BLaER1 treated with 17β-estradiol and CSF1 and Interleukin-3, amounts not matched to agents 10 nM and 100 nM (cell line): ENCODE results near the gene AKT1.

Experiments used
- H3K27ac ChIP-seq, 11 experiments: shearing (Covaris generic); formaldehyde crosslinking; 2 replicates each; pipeline ENCODE4 v1.8.1; 2022
- H3K27me3 ChIP-seq, 11 experiments: shearing (Covaris generic); formaldehyde crosslinking; 2 replicates each; pipeline ENCODE4 v1.8.1; 2022
- H3K36me3 ChIP-seq, 11 experiments: shearing (Covaris generic); formaldehyde crosslinking; 2 replicates each; pipeline ENCODE4 v1.8.1; 2022
- H3K4me1 ChIP-seq, 10 experiments: shearing (Covaris generic); formaldehyde crosslinking; 2 replicates each; pipeline ENCODE4 v1.8.1; 2022
- H3K4me2 ChIP-seq, 11 experiments: shearing (Covaris generic); formaldehyde crosslinking; 2 replicates each; pipeline ENCODE4 v1.8.1; 2022
- H3K4me3 ChIP-seq, 10 experiments: shearing (Covaris generic); formaldehyde crosslinking; 2 replicates each; pipeline ENCODE4 v1.8.1; 2022
- H3K9ac ChIP-seq, 11 experiments: shearing (Covaris generic); formaldehyde crosslinking; 2 replicates each; pipeline ENCODE4 v1.8.1; 2022
- H3K9me3 ChIP-seq, 11 experiments: shearing (Covaris generic); formaldehyde crosslinking; replicated peaks in 1 of 11; 2 replicates each; pipeline ENCODE4 v1.8.1; 2022
- H4K20me1 ChIP-seq, 11 experiments: shearing (Covaris generic); formaldehyde crosslinking; 2 replicates each; pipeline ENCODE4 v1.8.1; 2022
- Cebpa-rat ChIP-seq, 11 experiments: shearing (Covaris generic); IDR thresholded peaks; 2 replicates each; pipeline ENCODE4 v1.8.1; 2022

The AKT1 gene

DNA sequence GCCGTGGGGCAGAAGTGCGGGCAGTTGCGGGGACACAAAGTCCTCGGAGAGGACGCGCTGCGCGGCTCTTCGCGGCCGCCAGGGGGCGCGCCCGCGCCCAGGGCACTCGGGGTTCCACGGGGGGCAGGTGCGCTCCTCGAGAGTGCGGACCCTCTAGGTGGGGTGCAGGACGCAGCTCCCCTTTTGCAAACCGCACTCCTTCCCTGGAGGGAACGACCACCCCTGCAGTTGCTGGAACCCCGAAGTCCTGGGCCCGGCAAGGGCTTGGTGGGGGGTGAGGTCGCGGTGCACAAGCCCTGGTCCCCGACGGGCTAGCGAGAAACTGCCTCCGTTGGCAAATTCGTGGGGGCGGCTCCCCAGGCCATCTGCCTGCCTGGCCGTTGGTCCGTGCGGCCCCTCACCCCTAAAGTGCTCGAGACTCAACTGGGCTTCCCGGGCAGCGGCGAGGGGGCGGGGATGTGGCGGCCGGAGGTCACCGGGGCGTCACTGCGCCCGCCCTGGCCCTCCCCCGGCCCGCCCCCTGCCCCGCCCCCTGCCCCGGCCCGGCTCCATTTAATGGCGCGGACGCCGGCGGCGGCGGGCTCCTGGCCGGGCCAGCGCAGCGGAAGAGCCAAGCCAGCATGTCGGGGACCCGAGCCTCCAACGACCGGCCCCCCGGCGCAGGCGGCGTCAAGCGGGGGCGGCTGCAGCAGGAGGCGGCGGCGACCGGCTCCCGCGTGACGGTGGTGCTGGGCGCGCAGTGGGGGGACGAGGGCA, 71.7 kb downstream of the AKT1 start, which contains the start of gene ADSS1:
Gene ADSS1 (plus strand): TSS at position 579 of the 756 bp plus-strand sequence. CDS start 42 bp downstream, at position 621.
- Histone ChIP-seq H3K4me3 (peak within 1 kb of the TSS; percentile 57 to 79 (median 65)), H3K36me3 (peaks cover 13 to 23% (median 18%) of the 10 kb centered on the region in 11 experiments), H4K20me1 (peaks cover 14 to 76% (median 34%) of the 10 kb centered on the region in 11 experiments; a peak in 20 of 22 replicates), H3K4me1 (peaks cover 33 to 60% (median 46%) of the 10 kb centered on the region in 10 experiments), H3K9me3 (no peaks in the 10 kb centered on the region), H3K27me3 (peaks cover 0 to 4% (median 0%) of the 10 kb centered on the region in 11 experiments; a peak in 1 of 22 replicates), H3K4me2 (peak within 1 kb of the TSS; percentile 74 to 97 (median 91)), H3K27ac (peak within 1 kb of the TSS in 7 of 11 experiments; percentile 37 to 70 (median 56); a peak in 10 of 22 replicates), H3K9ac (peak within 1 kb of the TSS; percentile 64 to 80 (median 76); a peak in 20 of 22 replicates)
- TF ChIP-seq Cebpa-rat (IDR thresholded peaks at IDR 0.05), result no peak

DNA sequence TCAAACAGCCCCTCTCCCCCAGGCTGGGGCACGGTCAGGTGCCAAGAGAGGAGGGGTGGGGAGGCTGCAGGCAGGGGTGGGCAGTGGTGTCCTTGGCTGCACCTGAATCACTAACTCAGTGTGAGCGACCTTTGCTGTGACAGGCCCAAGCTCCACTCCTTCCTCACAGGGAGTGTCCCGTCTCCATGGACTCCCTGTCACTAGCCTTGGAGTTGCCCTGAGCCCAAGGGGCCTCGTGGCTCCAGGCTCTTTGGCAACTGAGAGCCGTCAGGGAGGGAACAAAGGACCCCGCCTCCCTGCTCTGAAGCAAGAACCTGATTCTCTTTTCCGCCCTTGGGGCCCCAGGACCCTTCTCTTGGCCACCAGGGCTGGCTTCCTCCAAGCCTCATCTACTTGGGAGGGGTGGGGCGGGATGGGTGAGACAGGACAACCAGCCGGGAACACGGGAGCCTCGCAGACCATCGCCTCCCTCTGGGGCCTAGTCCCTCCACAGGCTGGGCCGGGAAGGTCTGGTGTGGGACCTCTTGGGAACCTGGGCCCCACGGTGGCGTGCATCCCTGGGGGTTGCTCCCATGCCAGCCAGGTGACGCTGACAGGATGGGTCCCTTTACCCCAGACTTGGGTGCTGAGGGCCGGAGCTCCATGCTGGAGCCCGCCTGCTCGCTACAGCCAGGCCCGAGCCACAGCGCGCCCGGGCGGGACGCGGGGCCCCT, 72.5 kb downstream of the AKT1 start:
- Histone ChIP-seq H3K4me2 (peak overlapping the region; percentile 74 to 97 (median 91)), H3K4me1 (peaks cover 33 to 67% (median 53%) of the 10 kb centered on the region in 10 experiments), H3K27ac (peak overlapping the region in 6 of 11 experiments; percentile 12 to 48 (median 28); a peak in 3 of 22 replicates), H3K27me3 (peaks cover 0 to 4% (median 0%) of the 10 kb centered on the region in 11 experiments; a peak in 1 of 22 replicates), H3K9ac (peak overlapping the region in 8 of 11 experiments; percentile 42 to 80 (median 77); a peak in 9 of 22 replicates), H3K9me3 (no peaks in the 10 kb centered on the region), H3K4me3 (peak overlapping the region in 9 of 10 experiments; percentile 57 to 79 (median 66); a peak in 16 of 20 replicates), H3K36me3 (peaks cover 16 to 29% (median 21%) of the 10 kb centered on the region in 11 experiments), H4K20me1 (peaks cover 14 to 83% (median 37%) of the 10 kb centered on the region in 11 experiments; a peak in 20 of 22 replicates)
- TF ChIP-seq Cebpa-rat (IDR thresholded peaks at IDR 0.05), result no peak

DNA sequence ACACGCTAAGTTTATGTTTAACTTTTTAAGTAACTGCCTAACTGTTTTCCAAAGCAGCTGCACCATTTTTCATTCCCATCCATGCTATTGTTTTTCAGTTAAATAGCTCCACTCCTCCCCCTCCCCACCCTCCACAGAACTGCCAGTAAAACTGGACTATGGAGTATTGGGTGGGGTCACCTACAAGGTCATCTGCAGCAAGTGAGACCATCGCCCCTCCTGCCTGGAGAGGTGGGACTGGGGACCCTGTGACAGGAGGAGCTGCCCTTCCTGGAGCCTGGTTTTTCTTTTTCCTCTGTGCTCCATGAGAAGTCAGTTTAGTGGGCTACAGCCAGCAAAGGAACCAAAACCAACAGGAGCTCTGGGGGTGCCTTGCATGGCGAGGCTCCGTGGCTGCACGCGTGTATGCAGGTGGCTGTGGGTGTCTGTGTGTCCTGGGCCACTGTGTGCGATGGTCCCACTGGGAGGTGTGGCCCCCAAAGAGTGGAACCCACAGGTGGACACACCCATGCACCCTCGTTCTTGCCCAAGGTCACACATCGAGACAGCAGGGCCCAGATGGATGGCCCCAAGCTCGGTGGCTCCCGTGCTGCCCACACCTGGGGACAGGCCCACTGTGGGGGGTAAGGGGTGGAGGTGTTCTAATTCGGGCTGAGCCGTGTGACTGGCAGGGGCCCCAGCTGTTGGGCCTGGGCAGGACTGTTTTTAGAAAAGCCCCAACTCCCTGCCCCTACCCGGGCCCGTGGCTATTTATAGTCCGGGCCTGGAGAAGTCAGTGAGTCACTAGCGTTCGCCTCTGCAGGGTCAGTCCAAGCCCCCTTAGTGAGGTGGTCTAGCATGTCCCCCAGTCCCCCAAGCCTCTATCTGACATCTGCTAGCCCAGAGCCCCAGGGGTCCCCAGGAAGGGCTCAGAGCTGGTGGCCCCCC, 73.8 kb downstream of the AKT1 start:
- H3K4me2 ChIP-seq, result peak overlapping the region; percentile 74 to 97 (median 91)
- H4K20me1 ChIP-seq, result peaks cover 14 to 84% (median 42%) of the 10 kb centered on the region in 11 experiments; a peak in 20 of 22 replicates
- peak overlapping the region in 8 of 11 experiments; percentile 16 to 57 (median 44); a peak in 12 of 22 replicates for H3K27ac ChIP-seq
- H3K4me3 ChIP-seq, result peak overlapping the region in 5 of 10 experiments; percentile 20 to 47 (median 30); a peak in 6 of 20 replicates
- H3K9me3 ChIP-seq, result no peaks in the 10 kb centered on the region
- peak overlapping the region; percentile 6 to 78 (median 38); a peak in 16 of 22 replicates for H3K9ac ChIP-seq
- H3K4me1 ChIP-seq, result peaks cover 43 to 77% (median 66%) of the 10 kb centered on the region in 10 experiments
- no peak for TF ChIP-seq Cebpa-rat (IDR thresholded peaks at IDR 0.05)
- H3K36me3 ChIP-seq, result peaks cover 16 to 32% (median 24%) of the 10 kb centered on the region in 11 experiments
- peaks cover 0 to 4% (median 0%) of the 10 kb centered on the region in 11 experiments; a peak in 1 of 22 replicates for H3K27me3 ChIP-seq
